GM23338 (cell line): Measurements from ENCODE around the gene MOGAT1.
A peak's percentile ranks its signal among the peaks of the same experiment; 100 is the strongest.

Experiments used
- CREB1 ChIP-seq: fragments of 250-450 bp; sonication (Bioruptor Pico); IDR thresholded peaks from 2 replicates; pipeline ENCODE4 v1.5.0; 2020; ENCODE audit warnings: low read depth, mild to moderate bottlenecking, moderate library complexity
- CTCF ChIP-seq, 2 experiments: fragments of 200-600 bp in 1 of 2; sonication (generic) in 1 of 2; conservative IDR thresholded peaks; 2 replicates each; pipeline versions ENCODE4 v1.5.1 to v1.6.1; 2016 to 2017; ENCODE audit warnings: antibody characterized with exemption in 2 of 2, low read depth in 2 of 2, mild to moderate bottlenecking in 2 of 2, moderate library complexity in 1 of 2
- EZH2 ChIP-seq: fragments of 200-600 bp; sonication (generic); IDR thresholded peaks from one replicate; pipeline ENCODE4 v1.8.0; 2017; ENCODE audit warnings: antibody characterized with exemption, mild to moderate bottlenecking, low read depth; ENCODE audit not compliant: unreplicated experiment
- EZH2phosphoT487 ChIP-seq: fragments of 200-600 bp; sonication (generic); IDR thresholded peaks from one replicate; pipeline ENCODE4 v1.8.1; 2018; ENCODE audit warnings: antibody characterized with exemption; ENCODE audit not compliant: unreplicated experiment
- JUNB ChIP-seq: IDR thresholded peaks from one replicate; pipeline ENCODE4 v1.6.1; 2016; ENCODE audit warnings: antibody characterized with exemption; ENCODE audit not compliant: unreplicated experiment
- NANOG ChIP-seq: IDR thresholded peaks from 2 replicates; pipeline ENCODE4 v1.6.1; 2016; ENCODE audit warnings: antibody characterized with exemption, borderline replicate concordance
- POLR2AphosphoS5 ChIP-seq: IDR thresholded peaks from 2 replicates; pipeline ENCODE4 v1.6.1; 2016; ENCODE audit warnings: antibody characterized with exemption, low read depth
- STAT1 ChIP-seq: IDR thresholded peaks from one replicate; pipeline ENCODE4 v1.6.1; 2016; ENCODE audit warnings: antibody characterized with exemption; ENCODE audit not compliant: unreplicated experiment
- ZNF114 ChIP-seq: fragments of 250-450 bp; sonication (Bioruptor Pico); IDR thresholded peaks from 2 replicates; pipeline ENCODE4 v1.5.0; 2020; ENCODE audit warnings: mild to moderate bottlenecking, moderate library complexity
- TF ChIP-seq, protein P1 (sequence below): IDR thresholded peaks from one replicate; pipeline ENCODE4 v1.6.1; 2018; ENCODE audit warnings: antibody characterized with exemption; ENCODE audit not compliant: unreplicated experiment
- TF ChIP-seq, protein P2 (sequence below): IDR thresholded peaks from 2 replicates; pipeline ENCODE4 v1.6.1; 2016; ENCODE audit warnings: antibody characterized with exemption
- TF ChIP-seq, protein P3 (sequence below): fragments of 250-450 bp; sonication (Bioruptor Pico); IDR thresholded peaks from 2 replicates; pipeline ENCODE4 v1.5.0; 2020; ENCODE audit warnings: mild to moderate bottlenecking, moderate library complexity

GRCh38 chr2:222690564-222691200 lies 19.2 kb downstream of the MOGAT1 start:
- TF ChIP-seq, protein P1, sequence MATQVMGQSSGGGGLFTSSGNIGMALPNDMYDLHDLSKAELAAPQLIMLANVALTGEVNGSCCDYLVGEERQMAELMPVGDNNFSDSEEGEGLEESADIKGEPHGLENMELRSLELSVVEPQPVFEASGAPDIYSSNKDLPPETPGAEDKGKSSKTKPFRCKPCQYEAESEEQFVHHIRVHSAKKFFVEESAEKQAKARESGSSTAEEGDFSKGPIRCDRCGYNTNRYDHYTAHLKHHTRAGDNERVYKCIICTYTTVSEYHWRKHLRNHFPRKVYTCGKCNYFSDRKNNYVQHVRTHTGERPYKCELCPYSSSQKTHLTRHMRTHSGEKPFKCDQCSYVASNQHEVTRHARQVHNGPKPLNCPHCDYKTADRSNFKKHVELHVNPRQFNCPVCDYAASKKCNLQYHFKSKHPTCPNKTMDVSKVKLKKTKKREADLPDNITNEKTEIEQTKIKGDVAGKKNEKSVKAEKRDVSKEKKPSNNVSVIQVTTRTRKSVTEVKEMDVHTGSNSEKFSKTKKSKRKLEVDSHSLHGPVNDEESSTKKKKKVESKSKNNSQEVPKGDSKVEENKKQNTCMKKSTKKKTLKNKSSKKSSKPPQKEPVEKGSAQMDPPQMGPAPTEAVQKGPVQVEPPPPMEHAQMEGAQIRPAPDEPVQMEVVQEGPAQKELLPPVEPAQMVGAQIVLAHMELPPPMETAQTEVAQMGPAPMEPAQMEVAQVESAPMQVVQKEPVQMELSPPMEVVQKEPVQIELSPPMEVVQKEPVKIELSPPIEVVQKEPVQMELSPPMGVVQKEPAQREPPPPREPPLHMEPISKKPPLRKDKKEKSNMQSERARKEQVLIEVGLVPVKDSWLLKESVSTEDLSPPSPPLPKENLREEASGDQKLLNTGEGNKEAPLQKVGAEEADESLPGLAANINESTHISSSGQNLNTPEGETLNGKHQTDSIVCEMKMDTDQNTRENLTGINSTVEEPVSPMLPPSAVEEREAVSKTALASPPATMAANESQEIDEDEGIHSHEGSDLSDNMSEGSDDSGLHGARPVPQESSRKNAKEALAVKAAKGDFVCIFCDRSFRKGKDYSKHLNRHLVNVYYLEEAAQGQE = no peak
- no peak for TF ChIP-seq EZH2phosphoT487
- peak; percentile 100 for TF ChIP-seq CTCF (conservative IDR thresholded peaks at IDR 0.05; ENCODE audit: low read depth in 2 of 2)
- no peak for TF ChIP-seq CREB1 (CRISPR knock-in tag)
- no peak for TF ChIP-seq POLR2AphosphoS5
- no peak for TF ChIP-seq ZNF114
- TF ChIP-seq, protein P2, sequence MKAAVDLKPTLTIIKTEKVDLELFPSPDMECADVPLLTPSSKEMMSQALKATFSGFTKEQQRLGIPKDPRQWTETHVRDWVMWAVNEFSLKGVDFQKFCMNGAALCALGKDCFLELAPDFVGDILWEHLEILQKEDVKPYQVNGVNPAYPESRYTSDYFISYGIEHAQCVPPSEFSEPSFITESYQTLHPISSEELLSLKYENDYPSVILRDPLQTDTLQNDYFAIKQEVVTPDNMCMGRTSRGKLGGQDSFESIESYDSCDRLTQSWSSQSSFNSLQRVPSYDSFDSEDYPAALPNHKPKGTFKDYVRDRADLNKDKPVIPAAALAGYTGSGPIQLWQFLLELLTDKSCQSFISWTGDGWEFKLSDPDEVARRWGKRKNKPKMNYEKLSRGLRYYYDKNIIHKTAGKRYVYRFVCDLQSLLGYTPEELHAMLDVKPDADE = no peak
- TF ChIP-seq EZH2 = no peak
- TF ChIP-seq NANOG = no peak
- no peak for TF ChIP-seq STAT1
- no peak for TF ChIP-seq JUNB
- TF ChIP-seq, protein P3, sequence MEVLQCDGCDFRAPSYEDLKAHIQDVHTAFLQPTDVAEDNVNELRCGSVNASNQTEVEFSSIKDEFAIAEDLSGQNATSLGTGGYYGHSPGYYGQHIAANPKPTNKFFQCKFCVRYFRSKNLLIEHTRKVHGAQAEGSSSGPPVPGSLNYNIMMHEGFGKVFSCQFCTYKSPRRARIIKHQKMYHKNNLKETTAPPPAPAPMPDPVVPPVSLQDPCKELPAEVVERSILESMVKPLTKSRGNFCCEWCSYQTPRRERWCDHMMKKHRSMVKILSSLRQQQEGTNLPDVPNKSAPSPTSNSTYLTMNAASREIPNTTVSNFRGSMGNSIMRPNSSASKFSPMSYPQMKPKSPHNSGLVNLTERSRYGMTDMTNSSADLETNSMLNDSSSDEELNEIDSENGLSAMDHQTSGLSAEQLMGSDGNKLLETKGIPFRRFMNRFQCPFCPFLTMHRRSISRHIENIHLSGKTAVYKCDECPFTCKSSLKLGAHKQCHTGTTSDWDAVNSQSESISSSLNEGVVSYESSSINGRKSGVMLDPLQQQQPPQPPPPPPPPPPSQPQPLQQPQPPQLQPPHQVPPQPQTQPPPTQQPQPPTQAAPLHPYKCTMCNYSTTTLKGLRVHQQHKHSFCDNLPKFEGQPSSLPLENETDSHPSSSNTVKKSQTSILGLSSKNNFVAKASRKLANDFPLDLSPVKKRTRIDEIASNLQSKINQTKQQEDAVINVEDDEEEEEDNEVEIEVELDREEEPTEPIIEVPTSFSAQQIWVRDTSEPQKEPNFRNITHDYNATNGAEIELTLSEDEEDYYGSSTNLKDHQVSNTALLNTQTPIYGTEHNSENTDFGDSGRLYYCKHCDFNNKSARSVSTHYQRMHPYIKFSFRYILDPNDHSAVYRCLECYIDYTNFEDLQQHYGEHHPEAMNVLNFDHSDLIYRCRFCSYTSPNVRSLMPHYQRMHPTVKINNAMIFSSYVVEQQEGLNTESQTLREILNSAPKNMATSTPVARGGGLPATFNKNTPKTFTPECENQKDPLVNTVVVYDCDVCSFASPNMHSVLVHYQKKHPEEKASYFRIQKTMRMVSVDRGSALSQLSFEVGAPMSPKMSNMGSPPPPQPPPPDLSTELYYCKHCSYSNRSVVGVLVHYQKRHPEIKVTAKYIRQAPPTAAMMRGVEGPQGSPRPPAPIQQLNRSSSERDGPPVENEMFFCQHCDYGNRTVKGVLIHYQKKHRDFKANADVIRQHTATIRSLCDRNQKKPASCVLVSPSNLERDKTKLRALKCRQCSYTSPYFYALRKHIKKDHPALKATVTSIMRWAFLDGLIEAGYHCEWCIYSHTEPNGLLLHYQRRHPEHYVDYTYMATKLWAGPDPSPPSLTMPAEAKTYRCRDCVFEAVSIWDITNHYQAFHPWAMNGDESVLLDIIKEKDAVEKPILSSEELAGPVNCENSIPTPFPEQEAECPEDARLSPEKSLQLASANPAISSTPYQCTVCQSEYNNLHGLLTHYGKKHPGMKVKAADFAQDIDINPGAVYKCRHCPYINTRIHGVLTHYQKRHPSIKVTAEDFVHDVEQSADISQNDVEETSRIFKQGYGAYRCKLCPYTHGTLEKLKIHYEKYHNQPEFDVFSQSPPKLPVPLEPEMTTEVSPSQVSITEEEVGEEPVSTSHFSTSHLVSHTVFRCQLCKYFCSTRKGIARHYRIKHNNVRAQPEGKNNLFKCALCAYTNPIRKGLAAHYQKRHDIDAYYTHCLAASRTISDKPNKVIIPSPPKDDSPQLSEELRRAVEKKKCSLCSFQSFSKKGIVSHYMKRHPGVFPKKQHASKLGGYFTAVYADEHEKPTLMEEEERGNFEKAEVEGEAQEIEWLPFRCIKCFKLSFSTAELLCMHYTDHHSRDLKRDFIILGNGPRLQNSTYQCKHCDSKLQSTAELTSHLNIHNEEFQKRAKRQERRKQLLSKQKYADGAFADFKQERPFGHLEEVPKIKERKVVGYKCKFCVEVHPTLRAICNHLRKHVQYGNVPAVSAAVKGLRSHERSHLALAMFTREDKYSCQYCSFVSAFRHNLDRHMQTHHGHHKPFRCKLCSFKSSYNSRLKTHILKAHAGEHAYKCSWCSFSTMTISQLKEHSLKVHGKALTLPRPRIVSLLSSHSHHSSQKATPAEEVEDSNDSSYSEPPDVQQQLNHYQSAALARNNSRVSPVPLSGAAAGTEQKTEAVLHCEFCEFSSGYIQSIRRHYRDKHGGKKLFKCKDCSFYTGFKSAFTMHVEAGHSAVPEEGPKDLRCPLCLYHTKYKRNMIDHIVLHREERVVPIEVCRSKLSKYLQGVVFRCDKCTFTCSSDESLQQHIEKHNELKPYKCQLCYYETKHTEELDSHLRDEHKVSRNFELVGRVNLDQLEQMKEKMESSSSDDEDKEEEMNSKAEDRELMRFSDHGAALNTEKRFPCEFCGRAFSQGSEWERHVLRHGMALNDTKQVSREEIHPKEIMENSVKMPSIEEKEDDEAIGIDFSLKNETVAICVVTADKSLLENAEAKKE (CRISPR knock-in tag) = no peak
